ENCODE measurements around the gene ALPG. TPM values are rescaled to one million over a fixed set of nuclear protein-coding genes. Genes with fewer than 3 reads are reported as not detected.
A peak's percentile ranks its signal among the peaks of the same experiment; 100 is the strongest.

Gene ALPG
- polyA plus RNA-seq, 6 donors from 2014 or later = not detected

GRCh38 chr2:232457121-232458011 is 50.7 kb downstream of the ALPG start:
- Mint-ChIP-seq H3K4me3 (no peak overlapping the region), H3K4me1 (no peaks in the 10 kb centered on the region), H3K27me3 (peaks cover 0 to 54% (median 54%) of the 10 kb centered on the region in 3 donors), H3K9me3 (no peaks in the 10 kb centered on the region), H3K27ac (no peak overlapping the region), H3K36me3 (no peaks in the 10 kb centered on the region)
- ATAC-seq (ENCODE audit: low read depth in 2 of 2) (no peak), DNase-seq (no peak)

- no peaks in the 10 kb centered on the region for H3K4me1 Mint-ChIP-seq
- ATAC-seq (ENCODE audit: low read depth in 2 of 2) (no peak), DNase-seq (no peak)
- H3K27ac Mint-ChIP-seq = no peak overlapping the region
- H3K9me3 Mint-ChIP-seq = no peaks in the 10 kb centered on the region
- H3K27me3 Mint-ChIP-seq = peaks cover 0 to 54% (median 51%) of the 10 kb centered on the region in 3 donors
- H3K36me3 Mint-ChIP-seq = no peaks in the 10 kb centered on the region
- H3K4me3 Mint-ChIP-seq = no peak overlapping the region
These were observed 51.5 kb downstream of the ALPG start for GRCh38 chr2:232458051-232458660.

- no peak overlapping the region for H3K4me3 Mint-ChIP-seq
- DNase-seq (no peak), ATAC-seq (ENCODE audit: low read depth in 2 of 2) (no peak)
These were observed 52.2 kb downstream of the ALPG start for GRCh38 chr2:232458661-232459418.

GRCh38 chr2:232459419-232460035 is 52.9 kb downstream of the ALPG start:
- Mint-ChIP-seq H3K36me3 (no peaks in the 10 kb centered on the region), H3K27me3 (peaks cover 0 to 53% (median 43%) of the 10 kb centered on the region in 3 donors), H3K9me3 (no peaks in the 10 kb centered on the region), H3K4me3 (no peak overlapping the region), H3K27ac (no peak overlapping the region), H3K4me1 (no peaks in the 10 kb centered on the region)
- DNase-seq = no peak
- ATAC-seq (ENCODE audit: low read depth in 2 of 2) = no peak

More at GRCh38 chr2:232458661-232459418, 52.2 kb downstream of the ALPG start:
- no peaks in the 10 kb centered on the region for H3K4me1 Mint-ChIP-seq
- H3K36me3 Mint-ChIP-seq = no peaks in the 10 kb centered on the region
- no peak overlapping the region for H3K27ac Mint-ChIP-seq
- H3K27me3 Mint-ChIP-seq = peaks cover 0 to 54% (median 46%) of the 10 kb centered on the region in 3 donors
- no peaks in the 10 kb centered on the region for H3K9me3 Mint-ChIP-seq

GRCh38 chr2:232460171-232460570 is 53.5 kb downstream of the ALPG start:
- DNase-seq (no peak), ATAC-seq (ENCODE audit: low read depth in 2 of 2) (no peak)
- no peak overlapping the region for H3K27ac Mint-ChIP-seq
- no peaks in the 10 kb centered on the region for H3K4me1 Mint-ChIP-seq
- H3K4me3 Mint-ChIP-seq = peak overlapping the region in 1 of 8 donors; percentile 56
- H3K9me3 Mint-ChIP-seq = no peaks in the 10 kb centered on the region
- H3K27me3 Mint-ChIP-seq = peaks cover 0 to 46% (median 41%) of the 10 kb centered on the region in 3 donors
- H3K36me3 Mint-ChIP-seq = no peaks in the 10 kb centered on the region

Other genes with a start within 250 kb of the ALPG start
- gene ALPP, start 28.1 kb upstream of the ALPG start, polyA plus RNA-seq (ENCODE audit: low read depth in 6 of 6) = under 1 TPM in 3 of 6 donors, not detected in 3; 0.26 to 0.69 (median 0.40) TPM
- gene ALPI, start 49.3 kb downstream of the ALPG start, polyA plus RNA-seq (ENCODE audit: low read depth in 6 of 6) = not detected
- gene ECEL1, start 81.0 kb downstream of the ALPG start, polyA plus RNA-seq (ENCODE audit: low read depth in 6 of 6) = not detected
- gene PRSS56, start 113.5 kb downstream of the ALPG start, polyA plus RNA-seq (ENCODE audit: low read depth in 6 of 6) = not detected
- gene CHRND, start 119.3 kb downstream of the ALPG start, polyA plus RNA-seq (ENCODE audit: low read depth in 6 of 6) = not detected
- gene CHRNG, start 132.8 kb downstream of the ALPG start, polyA plus RNA-seq (ENCODE audit: low read depth in 6 of 6) = not detected
- 1 to 10 TPM; 2.6 to 9.2 (median 7.9) TPM for gene TIGD1, start 143.7 kb downstream of the ALPG start, polyA plus RNA-seq (ENCODE audit: low read depth in 6 of 6)
- 10 to 100 TPM; 51.0 to 69.0 (median 63.1) TPM for gene EIF4E2, start 143.8 kb downstream of the ALPG start, polyA plus RNA-seq (ENCODE audit: low read depth in 6 of 6)
- gene EFHD1, start 226.8 kb downstream of the ALPG start, polyA plus RNA-seq (ENCODE audit: low read depth in 6 of 6) = not detected